ENCODE results near the gene AKAP13.
"Not testable (repeated sequence)": the region's sequence is repeated elsewhere in the genome, so short reads cannot be mapped to it uniquely, and the experiment has no call there.

Gene AKAP13

DNA sequence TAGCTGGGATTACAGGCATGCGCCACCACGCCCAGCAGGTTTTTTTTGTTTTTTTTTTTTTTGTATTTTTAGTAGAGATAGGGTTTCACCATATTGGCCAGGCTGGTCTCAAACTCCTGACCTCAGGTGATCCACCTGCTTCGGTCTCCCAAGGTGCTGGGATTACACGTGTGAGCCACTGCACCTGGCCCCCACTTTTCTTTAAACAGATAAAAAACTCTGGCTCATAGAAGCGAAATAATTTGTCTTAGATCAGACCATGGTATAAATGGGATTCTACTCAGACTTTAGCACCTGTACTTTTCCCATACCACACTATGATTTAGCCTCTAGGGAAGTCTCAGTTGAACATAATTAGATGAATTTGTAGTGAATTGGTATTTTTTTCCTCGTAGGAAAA lies 182.4 kb downstream of the AKAP13 start:
- DNase-seq (ENCODE audit: low read depth, low spot score), result no peak

DNA sequence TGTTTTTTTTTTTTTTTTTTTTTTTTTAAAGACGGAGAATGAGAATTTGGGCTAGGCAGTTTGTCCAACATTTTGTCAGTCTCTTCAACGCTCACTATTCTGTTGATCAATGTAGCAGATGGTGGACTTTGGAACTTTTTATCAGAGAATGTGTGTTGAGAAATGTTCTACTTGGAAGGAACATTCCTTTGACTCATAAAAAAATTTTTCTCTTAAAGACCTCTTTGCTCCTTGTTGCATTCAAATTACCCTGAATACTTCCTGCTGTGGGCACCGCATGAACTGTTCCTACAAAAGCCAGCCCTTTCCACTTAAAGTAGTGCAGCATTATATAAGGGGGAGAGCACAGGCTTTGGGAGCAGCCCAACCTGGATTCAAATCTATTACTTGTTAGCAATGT lies 182.9 kb downstream of the AKAP13 start:
- DNase-seq (ENCODE audit: low read depth, low spot score), result peak; percentile 36

DNA sequence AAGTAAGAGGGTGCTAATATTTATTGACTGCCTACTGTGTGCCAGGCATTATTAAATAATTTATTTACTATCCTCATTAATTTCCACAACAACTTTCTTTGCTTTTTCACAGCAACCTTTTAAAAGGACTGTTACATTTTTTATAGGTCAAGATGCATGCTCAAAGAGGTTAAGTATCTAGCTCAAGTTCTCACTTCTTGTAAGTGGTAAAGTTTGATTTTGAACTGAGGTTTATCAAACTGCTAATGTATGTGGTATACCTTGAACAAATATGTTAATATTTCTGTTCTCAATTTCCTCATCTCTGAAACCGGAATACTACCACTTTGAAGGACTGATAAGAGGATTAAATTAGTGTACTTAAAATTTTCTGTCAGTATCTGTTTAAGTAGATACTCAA lies 183.3 kb downstream of the AKAP13 start:
- no peak for DNase-seq (ENCODE audit: low read depth, low spot score)

DNA sequence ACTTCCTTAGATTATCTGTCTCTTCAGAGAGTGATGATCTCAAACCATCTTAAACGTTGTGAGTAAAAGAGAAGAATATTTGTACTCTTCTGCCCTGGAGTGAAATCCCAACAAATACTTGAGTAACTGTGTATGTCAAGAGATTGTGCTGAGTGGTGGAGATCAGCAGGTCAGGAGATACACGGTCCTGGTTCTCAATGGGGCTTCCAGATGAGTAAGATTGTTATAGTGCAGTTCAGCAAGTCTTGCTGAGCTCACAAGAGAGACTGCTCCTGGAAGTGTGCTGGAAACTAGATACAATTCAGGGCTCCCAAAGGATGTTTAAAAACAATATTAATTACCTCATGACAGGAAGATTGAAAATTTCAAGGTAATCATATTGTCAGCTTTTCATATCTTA lies 184.3 kb downstream of the AKAP13 start:
- DNase-seq (ENCODE audit: low read depth, low spot score), result no peak

GRCh38 chr15:85568261-85568808 lies 187.9 kb downstream of the AKAP13 start:
- peak; percentile 16 for DNase-seq (ENCODE audit: low read depth, low spot score)

- no peak for DNase-seq (ENCODE audit: low read depth, low spot score)
Measured at GRCh38 chr15:85570336-85570735, 189.9 kb downstream of the AKAP13 start.

- DNase-seq (ENCODE audit: low read depth, low spot score), result no peak
Measured at GRCh38 chr15:85571780-85572179, 191.4 kb downstream of the AKAP13 start.

DNA sequence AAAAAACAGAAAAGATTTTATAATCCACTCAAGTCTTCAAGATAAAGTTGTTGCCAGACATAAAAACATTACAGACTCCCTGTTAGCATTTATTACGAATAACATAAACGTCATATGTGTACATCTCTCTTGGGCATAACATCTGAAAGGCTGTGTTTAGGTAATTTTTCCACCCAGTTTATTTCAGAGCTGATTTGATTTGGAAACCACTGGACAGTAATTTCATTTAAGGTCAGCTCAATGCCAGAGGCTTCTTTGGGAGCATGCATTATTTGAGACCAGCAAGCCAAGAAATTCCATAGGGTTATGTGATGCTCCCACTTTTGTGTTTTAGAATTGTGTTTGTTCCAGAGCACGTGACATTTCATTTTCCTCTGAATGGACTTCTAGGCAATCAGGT lies 196.0 kb downstream of the AKAP13 start:
- no peak for DNase-seq (ENCODE audit: low read depth, low spot score)

DNA sequence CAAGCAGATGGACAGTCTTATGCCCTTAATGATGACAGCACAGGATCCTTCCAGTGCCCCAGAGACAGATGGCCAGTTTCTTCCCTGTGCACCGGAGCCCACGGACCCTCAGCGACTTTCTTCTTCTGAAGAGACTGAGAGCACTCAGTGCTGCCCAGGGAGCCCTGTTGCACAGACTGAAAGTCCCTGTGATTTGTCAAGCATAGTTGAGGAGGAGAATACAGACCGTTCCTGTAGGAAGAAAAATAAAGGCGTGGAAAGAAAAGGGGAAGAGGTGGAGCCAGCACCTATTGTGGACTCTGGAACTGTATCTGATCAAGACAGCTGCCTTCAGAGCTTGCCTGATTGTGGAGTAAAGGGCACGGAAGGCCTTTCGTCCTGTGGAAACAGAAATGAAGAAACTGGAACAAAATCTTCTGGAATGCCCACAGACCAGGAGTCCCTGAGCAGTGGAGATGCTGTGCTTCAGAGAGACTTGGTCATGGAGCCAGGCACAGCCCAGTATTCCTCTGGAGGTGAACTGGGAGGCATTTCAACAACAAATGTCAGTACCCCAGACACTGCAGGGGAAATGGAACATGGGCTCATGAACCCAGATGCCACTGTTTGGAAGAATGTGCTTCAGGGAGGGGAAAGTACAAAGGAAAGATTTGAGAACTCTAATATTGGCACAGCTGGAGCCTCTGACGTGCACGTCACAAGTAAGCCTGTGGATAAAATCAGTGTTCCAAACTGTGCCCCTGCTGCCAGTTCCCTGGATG lies 198.7 kb downstream of the AKAP13 start:
- no peak for DNase-seq (ENCODE audit: low read depth, low spot score)

- peak; percentile 42 for DNase-seq (ENCODE audit: low read depth, low spot score)
Measured at GRCh38 chr15:85579957-85580694, 199.7 kb downstream of the AKAP13 start.

GRCh38 chr15:85580879-85581278 lies 200.5 kb downstream of the AKAP13 start:
- DNase-seq (ENCODE audit: low read depth, low spot score), result no peak

DNA sequence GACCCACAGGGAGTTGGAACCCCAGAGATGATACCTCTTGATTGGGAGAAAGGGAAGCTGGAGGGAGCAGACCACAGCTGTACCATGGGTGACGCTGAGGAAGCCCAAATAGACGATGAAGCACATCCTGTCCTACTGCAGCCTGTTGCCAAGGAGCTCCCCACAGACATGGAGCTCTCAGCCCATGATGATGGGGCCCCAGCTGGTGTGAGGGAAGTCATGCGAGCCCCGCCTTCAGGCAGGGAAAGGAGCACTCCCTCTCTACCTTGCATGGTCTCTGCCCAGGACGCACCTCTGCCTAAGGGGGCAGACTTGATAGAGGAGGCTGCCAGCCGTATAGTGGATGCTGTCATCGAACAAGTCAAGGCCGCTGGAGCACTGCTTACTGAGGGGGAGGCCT lies 201.1 kb downstream of the AKAP13 start:
- no peak for DNase-seq (ENCODE audit: low read depth, low spot score)

- no peak for DNase-seq (ENCODE audit: low read depth, low spot score)
Measured at GRCh38 chr15:85582131-85583079, 202.0 kb downstream of the AKAP13 start.

DNA sequence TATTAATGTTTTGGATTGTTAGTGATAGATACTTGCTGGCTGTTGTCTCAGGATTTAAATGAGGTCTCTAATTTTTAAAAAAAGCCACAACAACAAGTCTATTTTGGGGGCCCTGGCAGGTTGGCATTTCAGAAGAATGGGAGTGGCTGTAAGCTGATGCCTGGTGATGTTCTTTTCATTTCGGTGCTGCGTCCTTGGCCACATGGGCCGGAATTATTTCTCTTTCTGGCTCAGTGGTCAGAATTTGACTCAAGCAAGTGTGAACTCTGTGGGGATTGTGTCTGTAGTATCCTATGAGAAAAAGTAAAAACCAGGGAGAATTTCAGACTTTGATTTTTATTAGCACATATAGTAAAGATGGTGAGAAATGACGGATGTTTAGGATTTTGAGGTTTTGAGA lies 203.0 kb downstream of the AKAP13 start:
- DNase-seq (ENCODE audit: low read depth, low spot score), result no peak

DNA sequence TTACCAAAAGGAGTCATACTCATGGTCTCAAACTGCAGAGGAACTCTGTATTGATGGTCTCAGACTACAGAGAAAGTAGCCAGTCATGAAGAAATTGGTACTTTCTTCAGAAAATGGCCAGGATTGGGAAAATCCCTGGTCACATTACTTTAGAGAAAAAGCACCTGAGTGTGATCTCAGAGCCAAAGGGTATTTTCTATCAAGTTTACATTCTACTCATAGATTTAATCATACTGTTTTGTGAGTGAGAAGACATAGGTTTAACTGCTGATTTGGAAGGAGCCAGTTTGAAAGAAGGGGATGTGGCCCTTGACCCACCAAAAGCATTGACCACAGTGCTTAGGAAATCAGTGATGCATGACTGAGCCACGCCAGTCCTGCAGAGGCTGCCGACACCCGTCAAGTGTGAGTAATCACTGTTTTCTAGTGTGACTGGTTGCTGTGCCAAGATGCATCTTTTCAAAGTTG lies 203.6 kb downstream of the AKAP13 start:
- DNase-seq (ENCODE audit: low read depth, low spot score), result peak; percentile 28

DNA sequence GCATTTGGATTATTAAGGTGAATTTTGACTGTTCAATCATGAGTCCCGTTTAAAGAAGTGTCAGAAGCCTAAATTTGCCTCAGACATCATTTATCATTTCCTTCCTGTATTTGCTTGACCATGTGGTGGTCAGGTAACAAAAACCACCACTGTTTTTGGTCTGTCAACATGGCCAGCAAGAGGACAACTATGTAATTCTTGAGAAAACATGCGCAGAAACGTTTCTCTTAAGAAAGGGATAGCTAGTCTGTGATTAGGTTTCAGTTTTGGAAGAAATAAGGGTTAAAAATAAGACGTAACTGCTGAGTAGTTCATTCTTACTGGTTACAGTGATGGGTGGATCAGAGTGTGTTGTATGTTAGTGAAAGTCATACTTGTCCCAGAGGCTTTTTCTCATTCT lies 204.5 kb downstream of the AKAP13 start:
- DNase-seq (ENCODE audit: low read depth, low spot score), result no peak

DNA sequence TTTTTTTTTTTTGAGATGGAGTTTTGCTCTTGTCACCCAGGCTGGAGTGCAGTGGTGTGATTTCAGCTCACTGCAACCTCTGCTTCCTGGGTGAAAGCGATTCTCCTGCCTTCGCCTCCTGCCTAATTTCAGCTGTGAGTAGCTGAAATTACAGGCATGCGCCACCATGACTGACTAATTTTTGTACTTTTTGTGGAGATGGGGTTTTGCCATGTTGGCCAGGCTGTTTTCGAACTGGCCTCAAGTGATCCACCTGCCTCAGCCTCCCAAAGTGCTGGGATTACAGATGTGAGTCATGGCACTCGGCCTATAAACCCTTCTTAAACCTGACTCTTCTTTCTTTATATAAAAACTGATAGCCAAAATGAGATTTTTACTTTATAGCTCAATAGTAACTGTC lies 205.8 kb downstream of the AKAP13 start:
- not testable (repeated sequence) for DNase-seq (ENCODE audit: low read depth, low spot score)

DNA sequence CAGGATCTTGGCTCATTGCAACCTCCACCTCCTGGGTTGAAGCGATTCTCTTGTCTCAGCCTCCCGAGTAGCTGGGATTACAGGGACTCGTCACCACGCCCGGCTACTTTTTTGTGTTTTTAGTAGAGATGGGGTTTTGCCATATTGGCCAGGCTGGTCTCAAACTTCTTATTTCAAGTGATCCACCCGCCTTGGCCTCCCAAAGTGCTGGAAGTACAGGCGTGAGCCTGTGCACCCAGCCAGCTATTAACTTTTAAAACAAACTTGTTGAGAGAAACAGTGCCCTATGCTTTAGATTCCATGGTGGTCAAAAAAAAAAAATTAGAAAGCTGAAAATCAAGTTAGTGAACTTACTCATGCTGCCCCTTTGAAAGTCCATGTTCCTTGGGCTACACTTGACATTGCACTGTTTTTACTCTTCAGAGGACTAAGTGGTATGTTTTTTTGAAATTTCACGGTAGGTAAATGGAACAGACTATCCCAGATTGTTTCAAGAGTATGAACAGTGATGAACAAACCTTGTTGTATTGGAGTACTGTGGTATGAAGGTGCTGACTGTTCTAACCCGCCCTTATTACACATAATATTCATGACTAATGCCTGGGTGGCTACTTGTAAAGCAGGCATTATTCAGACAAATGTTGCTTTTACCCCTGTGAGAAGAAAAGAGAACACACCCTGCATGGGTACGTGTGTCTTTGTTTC lies 207.5 kb downstream of the AKAP13 start:
- DNase-seq (ENCODE audit: low read depth, low spot score), result peak; percentile 59

DNA sequence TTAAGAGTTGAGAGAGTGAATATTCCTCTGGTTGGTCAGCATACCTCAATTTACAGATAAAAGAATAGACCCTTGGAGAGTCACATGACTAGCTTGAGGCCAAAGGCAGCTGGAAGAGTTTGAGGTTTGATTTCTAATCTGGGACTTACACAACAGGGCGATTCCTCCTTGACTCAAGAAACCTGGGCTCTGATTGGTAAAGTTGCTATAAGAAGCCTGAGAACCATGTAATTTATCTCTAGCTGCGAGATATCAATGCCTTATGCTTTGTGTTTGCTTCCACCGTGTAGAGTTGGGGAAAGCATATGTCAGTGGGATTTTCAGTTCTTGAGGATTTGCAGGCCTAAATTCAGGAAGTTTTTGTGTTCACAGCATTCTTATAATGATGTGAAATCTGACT lies 208.3 kb downstream of the AKAP13 start:
- DNase-seq (ENCODE audit: low read depth, low spot score), result no peak

DNA sequence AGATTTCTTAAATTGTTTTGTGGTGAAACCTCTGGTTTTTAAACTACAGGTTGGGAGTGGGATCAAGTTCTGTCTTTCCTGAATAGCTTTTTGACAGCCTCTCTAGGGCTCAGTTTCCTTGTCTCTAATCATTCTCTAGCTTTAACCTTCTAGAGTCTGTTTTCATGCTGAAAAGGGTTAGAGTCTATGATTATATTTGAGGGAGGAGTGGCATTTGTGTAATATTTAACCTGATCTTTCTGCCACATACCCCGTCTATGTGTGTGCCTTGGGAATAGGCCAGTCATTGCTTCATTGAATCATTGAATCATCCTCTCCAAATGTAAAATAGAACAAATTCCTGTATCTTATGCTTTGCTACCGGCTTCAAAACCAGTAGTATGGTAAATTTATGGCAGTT lies 209.4 kb downstream of the AKAP13 start:
- no peak for DNase-seq (ENCODE audit: low read depth, low spot score)

- no peak for DNase-seq (ENCODE audit: low read depth, low spot score)
Measured at GRCh38 chr15:85591622-85592021, 211.2 kb downstream of the AKAP13 start.
